ENCODE results near the gene RIC1. TPM values are rescaled to one million over a fixed set of nuclear protein-coding genes. Genes with fewer than 3 reads are reported as not detected.
A peak's percentile ranks its signal among the peaks of the same experiment; 100 is the strongest.

The RIC1 gene
- total and polyA plus RNA-seq, 9 of the 15 experiments (the other 6 are each of a cell fraction or from before 2014, with no cell fraction given) = 3.2 to 25.8 (median 15.0) TPM

- TF ChIP-seq STAT6 (CRISPR knock-in tag; IDR thresholded peaks at IDR 0.05) (no peak), PREB (CRISPR knock-in tag; IDR thresholded peaks at IDR 0.05) (no peak), ZNF518B (CRISPR knock-in tag; IDR thresholded peaks at IDR 0.05) (no peak), HNRNPLL (IDR thresholded peaks at IDR 0.05; ENCODE audit: low read depth, low read length, poor library complexity, severe bottlenecking) (no peak), NFE2L1 (tag; IDR thresholded peaks at IDR 0.05; ENCODE audit: borderline replicate concordance, low read depth) (no peak), KHSRP (IDR thresholded peaks at IDR 0.05) (no peak), HNRNPL (IDR thresholded peaks at IDR 0.05; ENCODE audit: low read depth, low read length) (no peak), TAF7 (tag; IDR thresholded peaks at IDR 0.05) (no peak), ELF4 (CRISPR knock-in tag; IDR thresholded peaks at IDR 0.05) (no peak), KDM5B (IDR thresholded peaks at IDR 0.05; ENCODE audit: insufficient replicate concordance, low read depth, low read length) (no peak), ZNF384 (IDR thresholded peaks at IDR 0.05; ENCODE audit: low read depth, low read length) (0 out of 2 replicates have a peak, but pooled peaks have one; percentile 13), MYC (IDR thresholded peaks at IDR 0.05; ENCODE audit: low read depth, low read length) (no peak), MYC (CRISPR knock-in tag; IDR thresholded peaks at IDR 0.05; ENCODE audit: borderline replicate concordance, low read depth) (no peak), NONO (IDR thresholded peaks at IDR 0.05; ENCODE audit: low read depth in 2 of 2, low read length in 1 of 2) (no peak)
- TF ChIP-seq, protein P1, sequence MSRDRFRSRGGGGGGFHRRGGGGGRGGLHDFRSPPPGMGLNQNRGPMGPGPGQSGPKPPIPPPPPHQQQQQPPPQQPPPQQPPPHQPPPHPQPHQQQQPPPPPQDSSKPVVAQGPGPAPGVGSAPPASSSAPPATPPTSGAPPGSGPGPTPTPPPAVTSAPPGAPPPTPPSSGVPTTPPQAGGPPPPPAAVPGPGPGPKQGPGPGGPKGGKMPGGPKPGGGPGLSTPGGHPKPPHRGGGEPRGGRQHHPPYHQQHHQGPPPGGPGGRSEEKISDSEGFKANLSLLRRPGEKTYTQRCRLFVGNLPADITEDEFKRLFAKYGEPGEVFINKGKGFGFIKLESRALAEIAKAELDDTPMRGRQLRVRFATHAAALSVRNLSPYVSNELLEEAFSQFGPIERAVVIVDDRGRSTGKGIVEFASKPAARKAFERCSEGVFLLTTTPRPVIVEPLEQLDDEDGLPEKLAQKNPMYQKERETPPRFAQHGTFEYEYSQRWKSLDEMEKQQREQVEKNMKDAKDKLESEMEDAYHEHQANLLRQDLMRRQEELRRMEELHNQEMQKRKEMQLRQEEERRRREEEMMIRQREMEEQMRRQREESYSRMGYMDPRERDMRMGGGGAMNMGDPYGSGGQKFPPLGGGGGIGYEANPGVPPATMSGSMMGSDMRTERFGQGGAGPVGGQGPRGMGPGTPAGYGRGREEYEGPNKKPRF (IDR thresholded peaks at IDR 0.05; ENCODE audit: low read depth, low read length) = no peak
- TF ChIP-seq, protein P2, sequence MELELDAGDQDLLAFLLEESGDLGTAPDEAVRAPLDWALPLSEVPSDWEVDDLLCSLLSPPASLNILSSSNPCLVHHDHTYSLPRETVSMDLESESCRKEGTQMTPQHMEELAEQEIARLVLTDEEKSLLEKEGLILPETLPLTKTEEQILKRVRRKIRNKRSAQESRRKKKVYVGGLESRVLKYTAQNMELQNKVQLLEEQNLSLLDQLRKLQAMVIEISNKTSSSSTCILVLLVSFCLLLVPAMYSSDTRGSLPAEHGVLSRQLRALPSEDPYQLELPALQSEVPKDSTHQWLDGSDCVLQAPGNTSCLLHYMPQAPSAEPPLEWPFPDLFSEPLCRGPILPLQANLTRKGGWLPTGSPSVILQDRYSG (tag; conservative IDR thresholded peaks at IDR 0.05; ENCODE audit: low read depth) = no peak
Observed at GRCh38 chr9:5630081-5630507, 1.2 kb downstream of the RIC1 start (continued).
